Endodermal cell (in vitro differentiated cells): Measurements from ENCODE around the gene FAM3D. TPM values are rescaled to one million over a fixed set of nuclear protein-coding genes. Genes with fewer than 3 reads are reported as not detected.

ENCODE experiments used
- DNase-seq: peaks from one replicate; pipeline ENCODE4 v3.0.0-alpha.2; 2017
- H3K27ac ChIP-seq: 2 replicates; pipeline ENCODE4 v1.5.1; 2013; ENCODE audit warnings: mild to moderate bottlenecking, low read depth, low read length, moderate library complexity
- H3K27me3 ChIP-seq: 2 replicates; pipeline ENCODE4 v1.6.1; 2013; ENCODE audit warnings: mild to moderate bottlenecking, low read length, moderate library complexity; ENCODE audit not compliant: insufficient read depth, control insufficient read depth, poor library complexity, severe bottlenecking
- H3K36me3 ChIP-seq: 2 replicates; pipeline ENCODE4 v1.7.0; 2013; ENCODE audit warnings: mild to moderate bottlenecking, low read length, moderate library complexity; ENCODE audit not compliant: control insufficient read depth, insufficient read depth
- H3K4me1 ChIP-seq: one replicate; pipeline ENCODE4 v1.7.0; 2013; ENCODE audit warnings: low read length; ENCODE audit not compliant: control insufficient read depth, insufficient read depth
- H3K4me3 ChIP-seq: 2 replicates; pipeline ENCODE4 v1.5.1; 2013; ENCODE audit warnings: mild to moderate bottlenecking, low read length, moderate library complexity
- H3K9ac ChIP-seq: 2 replicates; pipeline ENCODE4 v1.6.1; 2013; ENCODE audit warnings: mild to moderate bottlenecking, low read length, moderate library complexity; ENCODE audit not compliant: poor library complexity, severe bottlenecking; ENCODE audit errors: extremely low read depth
- H3K9me3 ChIP-seq: 2 replicates; pipeline ENCODE4 v1.6.1; 2013; ENCODE audit warnings: mild to moderate bottlenecking, low read length, moderate library complexity; ENCODE audit not compliant: control insufficient read depth
- H3K27ac Mint-ChIP-seq: 2 replicates; pipeline ENCODE4 v1.8.0; 2020; ENCODE audit warnings: mixed read lengths
- H3K27me3 Mint-ChIP-seq: 2 replicates; pipeline ENCODE4 v1.8.0; 2021; ENCODE audit warnings: mild to moderate bottlenecking, mixed read lengths; ENCODE audit not compliant: insufficient read depth
- H3K36me3 Mint-ChIP-seq: 2 replicates; pipeline ENCODE4 v1.8.0; 2020; ENCODE audit warnings: low read depth, mixed read lengths
- H3K4me1 Mint-ChIP-seq: 2 replicates; pipeline ENCODE4 v1.8.0; 2020; ENCODE audit warnings: mixed read lengths
- H3K4me3 Mint-ChIP-seq: 2 replicates; pipeline ENCODE4 v1.8.0; 2020; ENCODE audit warnings: mild to moderate bottlenecking, moderate library complexity, mixed read lengths
- H3K9me3 Mint-ChIP-seq: 2 replicates; pipeline ENCODE4 v1.8.0; 2020; ENCODE audit warnings: mild to moderate bottlenecking, mixed read lengths
- WGBS, 2 experiments: methylation state at CpG; one replicate each; pipeline versions ENCODE4 v1.1.5 to v1.1.7; 2013; ENCODE audit warnings: missing lambda C conversion rate in 2 of 2, mixed read lengths in 1 of 2; ENCODE audit not compliant: insufficient coverage in 1 of 2, insufficient read length in 1 of 2; 5-methylcytosine and 5-hydroxymethylcytosine counted together
- total RNA-seq, 2 donors: library from RNA; stranded (reverse); fragmentation: NEBNext Ultra II Directional in 1 of 2; extraction: Animal tissue kit (Norgen Biotek cat#: 25700) in 1 of 2; gene quantifications; 2 replicates in 1 of 2; 3 replicates in 1 of 2; pipeline ENCODE4 v1.2.1, GENCODE V29; 2021
- TF ChIP-seq, protein P1 (sequence below): fragments of 200-600 bp; sonication (generic); conservative IDR thresholded peaks from 2 replicates; pipeline ENCODE4 v1.5.0; 2021; ENCODE audit warnings: antibody characterized with exemption, mild to moderate bottlenecking

FAM3D gene
- total RNA-seq, 2 donors from 2014 or later: not detected

DNA sequence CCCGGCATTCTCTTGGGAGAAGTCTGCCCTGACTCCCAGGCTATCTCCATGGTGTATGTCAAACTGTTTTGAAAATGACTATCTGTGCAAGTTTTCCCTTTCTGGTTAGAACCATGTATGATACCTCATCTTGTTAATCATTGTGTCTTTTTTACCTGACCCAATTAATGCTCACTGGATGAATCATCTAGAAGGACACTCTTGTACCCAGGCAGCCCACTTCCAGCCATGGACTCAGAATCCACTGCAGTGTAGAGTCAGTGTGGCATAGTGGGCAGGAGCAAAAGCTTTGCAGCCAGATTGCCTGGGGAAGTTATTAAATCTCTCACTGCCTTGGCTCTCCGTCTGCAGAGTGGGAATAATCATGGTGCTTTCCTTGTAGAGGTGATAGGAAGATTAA, 1.2 kb downstream of the FAM3D start:
- peaks cover 3% of the 10 kb centered on the region for H3K9me3 Mint-ChIP-seq
- H3K9ac ChIP-seq: no peak overlapping the region
- no peaks in the 10 kb centered on the region for H3K36me3 ChIP-seq
- peaks cover 2% of the 10 kb centered on the region for H3K27me3 Mint-ChIP-seq
- no peak overlapping the region for H3K4me3 Mint-ChIP-seq
- TF ChIP-seq, protein P1, sequence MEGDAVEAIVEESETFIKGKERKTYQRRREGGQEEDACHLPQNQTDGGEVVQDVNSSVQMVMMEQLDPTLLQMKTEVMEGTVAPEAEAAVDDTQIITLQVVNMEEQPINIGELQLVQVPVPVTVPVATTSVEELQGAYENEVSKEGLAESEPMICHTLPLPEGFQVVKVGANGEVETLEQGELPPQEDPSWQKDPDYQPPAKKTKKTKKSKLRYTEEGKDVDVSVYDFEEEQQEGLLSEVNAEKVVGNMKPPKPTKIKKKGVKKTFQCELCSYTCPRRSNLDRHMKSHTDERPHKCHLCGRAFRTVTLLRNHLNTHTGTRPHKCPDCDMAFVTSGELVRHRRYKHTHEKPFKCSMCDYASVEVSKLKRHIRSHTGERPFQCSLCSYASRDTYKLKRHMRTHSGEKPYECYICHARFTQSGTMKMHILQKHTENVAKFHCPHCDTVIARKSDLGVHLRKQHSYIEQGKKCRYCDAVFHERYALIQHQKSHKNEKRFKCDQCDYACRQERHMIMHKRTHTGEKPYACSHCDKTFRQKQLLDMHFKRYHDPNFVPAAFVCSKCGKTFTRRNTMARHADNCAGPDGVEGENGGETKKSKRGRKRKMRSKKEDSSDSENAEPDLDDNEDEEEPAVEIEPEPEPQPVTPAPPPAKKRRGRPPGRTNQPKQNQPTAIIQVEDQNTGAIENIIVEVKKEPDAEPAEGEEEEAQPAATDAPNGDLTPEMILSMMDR: no peak
- no peak overlapping the region for H3K27ac Mint-ChIP-seq
- no peaks in the 10 kb centered on the region for H3K4me1 ChIP-seq
- H3K9me3 ChIP-seq: no peaks in the 10 kb centered on the region
- no peak for DNase-seq
- H3K27me3 ChIP-seq: no peaks in the 10 kb centered on the region
- H3K4me3 ChIP-seq: no peak overlapping the region
- peaks cover 6% of the 10 kb centered on the region for H3K4me1 Mint-ChIP-seq
- H3K27ac ChIP-seq: no peak overlapping the region
- no peaks in the 10 kb centered on the region for H3K36me3 Mint-ChIP-seq
- 88% methylated on average over 1 to 2 of the region's 2 CpGs for whole genome bisulfite sequencing, 2 experiments

GRCh38 chr3:58664611-58665010, 2.0 kb downstream of the FAM3D start:
- Mint-ChIP-seq H3K36me3 (no peaks in the 10 kb centered on the region), H3K27me3 (peaks cover 2% of the 10 kb centered on the region), H3K27ac (no peak overlapping the region), H3K4me3 (no peak overlapping the region), H3K4me1 (peaks cover 6% of the 10 kb centered on the region), H3K9me3 (peaks cover 3% of the 10 kb centered on the region)
- Histone ChIP-seq H3K36me3 (no peaks in the 10 kb centered on the region), H3K9me3 (no peaks in the 10 kb centered on the region), H3K4me1 (no peaks in the 10 kb centered on the region), H3K4me3 (no peak overlapping the region), H3K27me3 (no peaks in the 10 kb centered on the region), H3K9ac (no peak overlapping the region), H3K27ac (no peak overlapping the region)
- 93 to 95% methylated on average over 2 to 3 of the region's 3 CpGs for WGBS, 2 experiments
- no peak for DNase-seq
- TF ChIP-seq, protein P1: no peak

DNA sequence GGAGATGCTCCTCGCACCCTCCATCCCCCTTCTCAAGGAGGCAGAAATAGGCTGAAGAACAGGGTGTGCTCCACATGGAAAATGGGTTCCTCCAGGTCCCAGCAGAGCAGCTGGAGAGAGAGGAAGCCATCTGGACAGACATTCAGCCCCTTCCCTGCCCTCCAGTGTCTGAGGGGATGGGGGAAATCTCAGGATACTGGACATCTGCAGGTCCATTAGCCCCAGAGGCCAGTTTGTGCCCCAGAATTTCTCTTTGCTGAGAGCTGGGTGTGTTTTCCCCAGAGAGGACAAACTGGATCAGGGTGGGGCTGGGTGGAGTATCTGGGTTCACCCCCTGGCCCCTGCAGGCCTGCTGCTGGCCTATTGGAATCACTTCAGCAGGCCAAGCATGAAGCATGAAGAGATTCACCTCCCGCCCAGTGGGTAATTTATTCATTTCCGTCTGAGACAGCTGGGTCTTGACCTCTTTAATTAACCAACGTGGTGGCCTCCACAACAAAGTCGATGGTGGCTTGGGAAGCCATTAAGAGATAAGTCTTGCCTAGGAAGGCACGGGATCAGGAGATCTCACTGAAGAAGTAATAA, 4.6 kb downstream of the FAM3D start:
- Histone ChIP-seq H3K9me3 (no peaks in the 10 kb centered on the region), H3K27ac (no peak overlapping the region), H3K9ac (no peak overlapping the region), H3K36me3 (no peaks in the 10 kb centered on the region), H3K4me3 (no peak overlapping the region), H3K4me1 (no peaks in the 10 kb centered on the region), H3K27me3 (no peaks in the 10 kb centered on the region)
- TF ChIP-seq, protein P1: no peak
- Mint-ChIP-seq H3K36me3 (no peaks in the 10 kb centered on the region), H3K27ac (no peak overlapping the region), H3K4me3 (no peak overlapping the region), H3K4me1 (peaks cover 7% of the 10 kb centered on the region), H3K9me3 (no peaks in the 10 kb centered on the region), H3K27me3 (peaks cover 2% of the 10 kb centered on the region)
- no peak for DNase-seq
- 74 to 84% methylated on average over 3 to 5 of the region's 6 CpGs for WGBS, 2 experiments
